ENCODE results near the gene NHLRC1. TPM values are rescaled to one million over a fixed set of nuclear protein-coding genes. Genes with fewer than 3 reads are reported as not detected.
"Not testable (repeated sequence)": the region's sequence is repeated elsewhere in the genome, so short reads cannot be mapped to it uniquely, and the experiment has no call there.

Gene NHLRC1
- total and polyA plus RNA-seq, 2 of the 13 experiments (the other 11 are each of a cell fraction or from before 2014, with no cell fraction given), result 0.04 to 0.11 TPM

GRCh38 chr6:18151391-18151790, 28.9 kb upstream of the NHLRC1 start:
- H3K27me3 ChIP-seq (ENCODE audit: control insufficient read depth in 1 of 2, insufficient read depth in 2 of 2, low read length in 2 of 2); POLR2A ChIA-PET; H3K27ac ChIP-seq (ENCODE audit: extremely low read length, insufficient read depth, low read length); FAIRE-seq; CTCF ChIA-PET (ENCODE audit: low intra/inter-chr PET ratio, low total read pairs); H3K9me3 ChIP-seq (ENCODE audit: low read length); H3K4me3 ChIP-seq (replicated peaks in 1 of 3; ENCODE audit: insufficient read depth in 1 of 3, low read depth in 2 of 3, low read length in 3 of 3); H2AFZ ChIP-seq (ENCODE audit: low read length); in situ Hi-C loops (cut with HindIII; ENCODE audit: extremely low pct_ligation_motif_present, low pct_unique_long_range_greater_than_20kb); BruUV-seq (replicated peaks); DNase-seq (ENCODE audit: low spot score); H3K36me3 ChIP-seq (replicated peaks in 1 of 2; ENCODE audit: control insufficient read depth in 1 of 2, insufficient read depth in 2 of 2, low read length in 2 of 2); H4K20me1 ChIP-seq (ENCODE audit: insufficient read depth, low read length); H3K79me2 ChIP-seq (ENCODE audit: insufficient read depth, low read length); ATAC-seq; H3K9ac ChIP-seq (ENCODE audit: insufficient read depth, low read depth, low read length); H3K4me2 ChIP-seq (ENCODE audit: low read depth, low read length): not testable (repeated sequence)
- WGBS (ENCODE audit: low lambda C conversion rate), result 97% methylated on average over 3 of the region's 3 CpGs
- intact Hi-C loops (cut with micrococcal nuclease; ENCODE audit: unreplicated experiment), result loop anchor here (10.0 kb wide), 2 partner anchors 167 to 447 kb away; partner anchors contain the start of genes KIF13A and NUP153
- H3K4me1 ChIP-seq (ENCODE audit: insufficient read depth, low read length), result peaks cover 48% of the 10 kb centered on the region
- 0 out of 2 replicates have a peak, but pooled peaks have one; percentile 20 for TF ChIP-seq E2F5 (CRISPR knock-in tag; conservative IDR thresholded peaks at IDR 0.05)

GRCh38 chr6:18148304-18149025, 26.0 kb upstream of the NHLRC1 start:
- H2AFZ ChIP-seq (ENCODE audit: low read length), result no peak overlapping the region
- H3K9ac ChIP-seq (ENCODE audit: insufficient read depth, low read depth, low read length), result no peak overlapping the region
- no TSS peak for BruUV-seq (replicated peaks)
- 0 out of 5 replicates have a peak, but pooled peaks cover 0 to 3% of the 10 kb centered on the region in 2 experiments for H3K36me3 ChIP-seq (replicated peaks in 1 of 2; ENCODE audit: control insufficient read depth in 1 of 2, insufficient read depth in 2 of 2, low read length in 2 of 2)
- in situ Hi-C loops (cut with HindIII; ENCODE audit: extremely low pct_ligation_motif_present, low pct_unique_long_range_greater_than_20kb), result no loop called here
- H3K4me2 ChIP-seq (ENCODE audit: low read depth, low read length), result no peak overlapping the region
- no peak for FAIRE-seq
- intact Hi-C loops (cut with micrococcal nuclease; ENCODE audit: unreplicated experiment), result no loop called here
- TF ChIP-seq BCL3 (CRISPR knock-in tag; IDR thresholded peaks at IDR 0.05) (no peak), CEBPB (IDR thresholded peaks at IDR 0.05; ENCODE audit: borderline replicate concordance, low read depth, low read length) (peak; percentile 69), CREB1 (IDR thresholded peaks at IDR 0.05) (peak; percentile 86), CREB1 (CRISPR knock-in tag; IDR thresholded peaks at IDR 0.05) (no peak), ATF7 (IDR thresholded peaks at IDR 0.05) (peak; percentile 94), ATF7 (CRISPR knock-in tag; IDR thresholded peaks at IDR 0.05) (no peak)
- H3K9me3 ChIP-seq (ENCODE audit: low read length), result no peaks in the 10 kb centered on the region
- CTCF ChIA-PET (ENCODE audit: low intra/inter-chr PET ratio, low total read pairs), result no interaction called here
- H3K79me2 ChIP-seq (ENCODE audit: insufficient read depth, low read length), result no peaks in the 10 kb centered on the region
- H3K27ac ChIP-seq (ENCODE audit: extremely low read length, insufficient read depth, low read length), result peak overlapping the region; percentile 57
- H3K4me1 ChIP-seq (ENCODE audit: insufficient read depth, low read length), result peaks cover 49% of the 10 kb centered on the region
- POLR2A ChIA-PET, result no interaction called here
- H3K27me3 ChIP-seq (ENCODE audit: control insufficient read depth in 1 of 2, insufficient read depth in 2 of 2, low read length in 2 of 2), result no peaks in the 10 kb centered on the region
- no peak overlapping the region for H3K4me3 ChIP-seq (replicated peaks in 1 of 3; ENCODE audit: insufficient read depth in 1 of 3, low read depth in 2 of 3, low read length in 3 of 3)
- H4K20me1 ChIP-seq (ENCODE audit: insufficient read depth, low read length), result no peaks in the 10 kb centered on the region
- no peak for DNase-seq (ENCODE audit: low spot score)
- WGBS (ENCODE audit: low lambda C conversion rate), result 93% methylated on average over 5 of the region's 5 CpGs
- no peak for ATAC-seq
